ENCODE results near the gene COL5A3.
"Not testable (repeated sequence)": the region's sequence is repeated elsewhere in the genome, so short reads cannot be mapped to it uniquely, and the experiment has no call there.

The COL5A3 gene

GRCh38 chr19:9970481-9970880 lies 39.8 kb downstream of the COL5A3 start:
- no peak for DNase-seq (ENCODE audit: low spot score)

- no peak for DNase-seq (ENCODE audit: low spot score)
Observed at GRCh38 chr19:9969688-9969975, 40.7 kb downstream of the COL5A3 start.

GRCh38 chr19:9968820-9969687 lies 41.2 kb downstream of the COL5A3 start:
- DNase-seq (ENCODE audit: low spot score), result no peak

DNA sequence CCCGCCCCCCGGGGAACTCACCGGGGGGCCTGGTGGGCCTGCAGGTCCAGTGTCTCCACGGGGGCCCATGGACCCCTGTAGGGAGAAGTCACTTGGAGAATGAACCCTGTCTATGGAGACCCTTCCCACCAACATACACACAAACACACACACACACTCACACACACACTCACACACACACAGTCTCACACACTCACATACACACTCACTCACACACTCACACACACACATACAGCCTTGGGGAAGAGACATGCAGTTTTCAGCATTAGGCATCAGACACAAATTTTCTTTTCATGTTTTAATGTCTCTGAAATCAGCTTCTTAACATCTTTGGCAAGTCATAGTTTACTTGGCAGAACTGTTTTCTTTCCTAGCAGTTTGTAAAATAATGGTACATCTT lies 43.0 kb downstream of the COL5A3 start:
- no peak for DNase-seq (ENCODE audit: low spot score)

DNA sequence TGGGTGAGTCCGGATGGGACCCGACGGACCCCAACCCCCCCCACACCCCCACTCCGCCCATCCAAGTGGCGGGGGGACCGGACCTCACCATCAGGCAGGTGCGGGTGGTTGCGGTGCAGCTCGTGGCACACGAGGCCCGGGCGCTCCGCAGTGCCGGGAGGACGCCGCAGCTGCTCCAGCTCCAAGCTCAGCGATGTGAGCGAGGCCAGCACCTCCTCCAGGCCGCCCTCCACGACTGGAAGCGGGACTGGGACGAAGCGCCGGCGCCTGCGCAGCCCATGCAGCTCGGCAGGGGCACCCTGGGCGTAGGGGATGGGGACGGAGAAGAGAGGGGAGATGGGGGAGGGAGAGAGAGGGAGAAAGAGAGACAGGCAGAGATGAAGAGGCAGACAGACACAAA lies 43.9 kb downstream of the COL5A3 start:
- DNase-seq (ENCODE audit: low spot score), result no peak

DNA sequence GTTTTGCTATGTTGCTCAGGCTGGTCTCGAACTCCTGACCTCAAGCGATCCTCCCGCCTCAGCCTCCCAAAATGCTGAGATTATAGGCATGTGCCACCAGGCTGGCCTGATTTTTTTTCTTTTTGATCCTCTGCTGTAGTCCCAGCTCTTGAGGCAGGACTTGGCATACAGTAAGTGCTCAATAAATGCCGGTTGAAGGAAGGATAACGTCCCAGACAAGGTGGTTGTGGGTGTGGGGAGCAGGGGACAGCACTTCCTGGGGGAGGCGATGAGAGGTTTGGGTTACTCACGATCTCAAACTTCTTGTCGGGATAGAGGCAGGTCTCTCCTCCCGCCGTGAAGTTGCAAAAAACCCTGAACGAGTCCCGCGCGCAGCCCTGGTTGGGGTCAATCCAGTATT lies 44.3 kb downstream of the COL5A3 start:
- no peak for DNase-seq (ENCODE audit: low spot score)

DNA sequence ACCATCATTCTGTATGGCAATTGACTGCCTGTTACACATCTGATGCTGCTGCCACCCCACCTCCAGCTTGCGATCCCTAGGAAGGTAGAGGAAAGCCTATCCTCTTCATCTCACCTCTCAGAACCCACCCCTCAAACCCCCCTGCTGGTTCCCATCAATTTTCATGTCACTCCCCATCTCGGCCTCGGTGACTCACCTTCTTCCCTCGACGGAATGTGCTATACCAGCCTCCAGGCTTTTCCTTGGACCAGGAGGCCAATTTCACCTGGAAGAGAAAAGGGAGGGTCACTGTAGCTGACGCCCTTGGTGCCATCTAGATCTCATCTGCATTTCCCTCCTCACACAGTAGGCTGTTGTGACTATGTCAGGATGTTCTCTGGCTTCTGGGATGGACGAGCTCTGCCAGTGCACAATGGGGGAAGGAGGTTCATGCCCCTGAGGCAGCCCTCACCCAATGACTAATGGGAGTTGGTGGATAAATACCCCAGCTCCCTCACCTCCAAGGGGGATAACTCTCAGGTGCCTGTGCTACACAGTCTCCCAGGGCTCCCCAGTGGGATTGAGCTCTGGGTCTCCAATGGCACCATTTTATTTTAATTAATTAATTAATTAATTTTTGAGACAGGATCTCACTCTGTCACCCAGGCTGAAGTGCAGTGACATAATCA lies 47.5 kb downstream of the COL5A3 start:
- DNase-seq (ENCODE audit: low spot score), result no peak

DNA sequence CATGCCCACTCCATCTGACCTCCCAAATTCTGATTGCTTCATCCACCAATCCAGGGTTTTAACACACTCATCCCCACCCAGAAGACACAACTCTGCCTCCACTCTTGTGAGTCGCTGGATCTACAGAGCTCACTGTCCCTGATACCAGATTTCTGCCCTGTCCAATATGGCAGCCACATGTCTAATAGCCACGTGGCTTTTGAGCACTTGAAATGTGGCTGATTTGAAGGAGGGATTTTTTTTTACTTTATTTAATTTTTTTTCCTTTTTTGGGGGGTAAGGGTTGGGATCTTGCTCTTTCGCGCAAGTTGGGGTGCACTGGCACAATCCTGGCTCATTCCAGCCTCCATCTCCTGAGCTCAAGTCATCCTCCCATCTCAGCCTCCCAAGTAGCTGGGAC lies 49.2 kb downstream of the COL5A3 start:
- no peak for DNase-seq (ENCODE audit: low spot score)

DNA sequence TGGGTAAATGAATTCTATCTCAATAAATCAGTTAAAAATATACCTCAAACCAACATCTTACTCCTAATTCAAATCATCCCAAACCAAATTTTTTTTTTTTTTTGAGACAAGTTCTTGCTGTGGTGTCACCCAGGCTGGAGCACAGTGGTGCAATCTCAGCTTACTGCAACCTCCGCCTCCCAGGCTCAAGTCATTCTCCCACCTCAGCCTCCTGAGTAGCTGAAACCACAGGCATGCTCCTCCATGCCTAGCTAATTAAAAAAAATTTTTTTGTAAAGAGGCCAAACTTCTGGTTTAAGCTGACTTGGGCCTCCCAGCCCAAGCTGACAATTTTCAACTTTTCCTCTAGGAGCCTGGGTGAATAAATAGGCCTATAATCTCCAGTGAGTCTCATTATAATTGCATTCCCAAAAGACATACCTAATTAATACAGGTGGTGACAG lies 51.9 kb downstream of the COL5A3 start:
- DNase-seq (ENCODE audit: low spot score), result no peak

- no peak for DNase-seq (ENCODE audit: low spot score)
Observed at GRCh38 chr19:9956956-9957355, 53.3 kb downstream of the COL5A3 start.

- no peak for DNase-seq (ENCODE audit: low spot score)
Observed at GRCh38 chr19:9953802-9954542, 56.3 kb downstream of the COL5A3 start.

GRCh38 chr19:9952276-9952675 lies 58.0 kb downstream of the COL5A3 start:
- DNase-seq (ENCODE audit: low spot score), result no peak

- DNase-seq (ENCODE audit: low spot score), result no peak
Observed at GRCh38 chr19:9947441-9947840, 62.9 kb downstream of the COL5A3 start.

DNA sequence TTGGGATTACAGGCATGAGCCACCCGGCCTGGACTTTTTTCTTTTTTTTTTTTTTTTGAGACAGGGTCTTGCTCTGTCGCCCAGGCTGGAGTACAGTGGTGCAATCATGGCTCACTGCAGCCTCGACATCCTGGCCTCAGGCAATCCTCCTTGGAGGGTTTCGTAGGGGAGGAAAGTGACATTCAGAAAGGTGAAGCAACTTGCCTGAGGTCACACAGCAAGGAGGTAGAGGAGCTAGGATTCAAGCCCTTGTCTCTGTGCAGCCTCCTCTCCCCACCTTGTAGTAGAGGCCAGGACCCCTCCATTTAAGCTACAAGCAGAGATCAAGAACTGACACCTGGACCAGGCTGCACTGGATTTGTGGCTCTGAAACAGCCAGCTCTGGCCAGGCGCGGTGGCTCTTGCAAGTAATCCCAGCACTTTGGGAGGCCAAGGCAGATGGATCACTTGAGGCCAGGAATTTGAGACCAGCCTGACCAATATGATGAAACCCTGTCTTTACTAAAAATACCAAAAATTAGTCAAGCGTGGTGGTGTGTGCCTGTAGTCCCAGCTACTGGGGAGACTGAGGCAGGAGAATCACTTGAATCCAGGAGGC lies 63.7 kb downstream of the COL5A3 start:
- DNase-seq (ENCODE audit: low spot score), result not testable (repeated sequence)

DNA sequence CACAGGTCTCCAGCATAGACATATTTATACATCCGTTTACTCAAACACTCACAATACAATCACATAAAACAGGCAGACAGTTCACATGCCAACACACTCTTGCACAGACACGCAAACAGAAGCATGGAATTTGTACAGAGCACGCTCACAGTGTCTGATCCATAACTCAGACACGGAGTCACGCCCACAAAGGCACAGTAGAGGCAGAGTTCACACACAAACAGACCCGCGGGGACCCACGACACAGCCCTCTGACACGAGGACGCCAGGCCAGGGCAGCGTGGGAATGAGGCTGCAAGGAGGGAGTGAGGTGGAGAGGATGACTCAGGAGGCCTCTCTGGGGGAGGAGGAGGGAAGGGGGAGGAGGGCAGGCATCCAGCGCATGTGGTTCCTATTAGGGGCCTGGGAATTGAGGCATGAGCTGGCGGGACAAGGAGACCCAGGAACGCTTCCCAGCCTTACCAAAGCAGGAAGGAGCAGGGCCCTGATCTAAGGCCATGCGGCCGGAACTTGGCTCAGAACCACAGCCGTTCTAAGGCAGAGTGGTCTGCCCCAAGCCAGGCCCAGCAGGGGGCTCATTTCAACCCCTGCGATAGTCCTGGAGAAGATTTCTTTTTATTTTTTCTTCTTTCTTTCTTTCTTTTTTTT lies 64.9 kb downstream of the COL5A3 start:
- no peak for DNase-seq (ENCODE audit: low spot score)

DNA sequence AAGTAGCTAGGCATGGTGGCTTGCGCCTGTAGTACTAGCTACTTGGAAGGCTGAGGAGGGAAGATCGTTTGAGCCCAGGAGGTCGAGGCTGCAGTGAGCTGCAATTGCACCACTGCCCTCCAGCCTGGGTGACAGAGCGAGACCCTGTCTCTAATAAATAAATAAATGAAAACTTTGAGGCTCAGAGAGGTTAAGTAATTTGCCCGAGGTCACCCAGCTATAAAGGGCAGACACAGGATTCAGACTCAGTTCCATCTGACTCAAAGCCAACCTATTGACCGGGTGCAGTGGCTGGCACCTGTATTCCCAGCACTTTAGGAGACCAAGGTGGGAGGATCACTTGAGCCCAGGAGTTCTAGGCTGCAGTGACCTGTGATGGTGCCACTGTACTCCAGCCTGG lies 66.6 kb downstream of the COL5A3 start:
- no peak for DNase-seq (ENCODE audit: low spot score)

DNA sequence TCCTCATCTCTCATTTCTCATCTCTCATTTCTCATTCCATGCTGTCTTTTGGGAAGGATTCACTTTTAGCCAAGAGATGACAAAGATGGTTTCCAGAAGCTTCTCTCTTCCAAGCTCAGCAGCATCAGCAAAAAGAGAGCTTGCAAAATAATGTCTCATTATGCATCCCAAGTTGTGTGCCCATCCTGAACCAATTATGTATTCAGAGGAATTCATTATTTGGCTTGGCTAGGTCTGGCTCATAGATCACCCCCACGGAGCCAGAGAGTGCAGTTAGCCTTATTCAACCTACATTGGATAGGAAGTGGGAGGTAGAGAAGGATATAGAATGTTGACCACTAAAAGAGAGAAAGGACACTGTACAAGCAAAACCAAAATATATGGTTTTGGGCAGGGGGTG lies 68.6 kb downstream of the COL5A3 start:
- no peak for DNase-seq (ENCODE audit: low spot score)

DNA sequence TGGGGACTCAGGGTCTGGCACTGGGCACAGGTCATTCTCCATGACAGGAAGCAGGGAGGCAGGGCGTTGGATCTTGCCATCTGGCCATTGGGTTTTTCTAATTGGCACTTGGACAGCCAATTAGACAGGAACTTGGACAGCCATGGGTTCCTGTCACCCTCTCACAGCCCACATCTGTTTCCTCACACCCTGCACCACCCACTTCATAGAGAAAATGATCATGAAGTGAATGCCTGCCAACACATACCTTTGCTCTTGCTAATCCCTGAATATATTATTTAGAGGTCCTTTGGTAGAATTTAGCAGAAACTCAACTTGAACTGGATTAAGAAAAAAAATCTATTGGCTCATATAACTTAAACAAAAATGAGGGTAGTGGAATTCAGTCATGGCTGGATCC lies 69.1 kb downstream of the COL5A3 start:
- DNase-seq (ENCODE audit: low spot score), result no peak

GRCh38 chr19:9940778-9941177 lies 69.5 kb downstream of the COL5A3 start:
- no peak for DNase-seq (ENCODE audit: low spot score)

- DNase-seq (ENCODE audit: low spot score), result no peak
Observed at GRCh38 chr19:9939301-9939913, 70.9 kb downstream of the COL5A3 start.

GRCh38 chr19:9937001-9937411 lies 73.3 kb downstream of the COL5A3 start:
- DNase-seq (ENCODE audit: low spot score), result no peak

Measured in HuH-7 (cell line).